Mammary epithelial cell (primary cell): ENCODE measurements around the gene ICA1.

Experiments
- CTCF ChIP-seq, 2 donors: IDR thresholded peaks in 1 of 2; conservative IDR thresholded peaks in 1 of 2; 2 replicates each; pipeline ENCODE4 v1.5.1; 2011 to 2012; ENCODE audit warnings: inconsistent platforms in 2 of 2, low read length in 2 of 2, mild to moderate bottlenecking in 2 of 2, control low read depth in 1 of 2, low read depth in 1 of 2; ENCODE audit not compliant: insufficient read depth in 1 of 2; ENCODE audit errors: extremely low read depth in 1 of 2
- EZH2 ChIP-seq: IDR thresholded peaks from 2 replicates; pipeline ENCODE4 v1.6.1; 2012; ENCODE audit warnings: low read length, inconsistent platforms, borderline replicate concordance

GRCh38 chr7:8271960-8272359 is 10.0 kb upstream of the ICA1 start:
- TF ChIP-seq CTCF (conservative IDR thresholded peaks at IDR 0.05 in 1 of 2, IDR thresholded peaks at IDR 0.05 in 1 of 2; ENCODE audit: extremely low read depth in 1 of 2, insufficient read depth in 1 of 2, low read depth in 1 of 2, low read length in 2 of 2) (no peak), EZH2 (no peak)
